DND-41 (cell line): Measurements from ENCODE around the gene LINC00237.

Experiments used
- ATAC-seq: fragments of 200-7000 bp; cut with Tn5 transposase; 3 replicates; pipeline ENCODE4 v1.9.1; 2021; ENCODE audit warnings: low read depth; ENCODE audit not compliant: insufficient read depth
- DNase-seq: peaks from one replicate; pipeline ENCODE4 v3.0.0-alpha.2; 2020
- H2AFZ ChIP-seq: 2 replicates; pipeline ENCODE4 v1.6.0; 2012; ENCODE audit warnings: low read depth, low read length
- H3K27ac ChIP-seq: 2 replicates; pipeline ENCODE4 v1.5.1; 2012; ENCODE audit warnings: low read length, inconsistent platforms
- H3K27me3 ChIP-seq: fragments of 200-600 bp; sonication (generic); 2 replicates; pipeline ENCODE4 v1.6.0; 2012; ENCODE audit warnings: low read length, mild to moderate bottlenecking, inconsistent platforms; ENCODE audit not compliant: insufficient read depth, poor library complexity
- H3K36me3 ChIP-seq: 2 replicates; pipeline ENCODE4 v1.5.1; 2012; ENCODE audit warnings: low read length, inconsistent platforms; ENCODE audit not compliant: insufficient read depth
- H3K4me1 ChIP-seq: 2 replicates; pipeline ENCODE4 v1.5.1; 2012; ENCODE audit warnings: mild to moderate bottlenecking, low read length; ENCODE audit not compliant: insufficient read depth
- H3K4me2 ChIP-seq: 2 replicates; pipeline ENCODE4 v1.6.0; 2012; ENCODE audit warnings: mild to moderate bottlenecking, moderate library complexity, low read length, inconsistent platforms; ENCODE audit not compliant: insufficient read depth
- H3K4me3 ChIP-seq, 2 experiments: fragments of 200-600 bp in 1 of 2; shearing (Covaris generic) in 1 of 2; 2 replicates each; pipeline ENCODE4 v1.5.1; 2012 to 2016; ENCODE audit warnings: inconsistent platforms in 2 of 2, low read length in 2 of 2, mild to moderate bottlenecking in 2 of 2, low read depth in 1 of 2, moderate library complexity in 1 of 2
- H3K79me2 ChIP-seq: 2 replicates; pipeline ENCODE4 v1.6.0; 2012; ENCODE audit warnings: low read length, inconsistent platforms; ENCODE audit not compliant: insufficient read depth
- H3K9ac ChIP-seq: 2 replicates; pipeline ENCODE4 v1.6.0; 2012; ENCODE audit warnings: low read depth, mild to moderate bottlenecking, inconsistent platforms, low read length, moderate library complexity
- H3K9me3 ChIP-seq: 2 replicates; pipeline ENCODE4 v1.5.1; 2012; ENCODE audit warnings: low read length, moderate library complexity, mild to moderate bottlenecking, inconsistent platforms; ENCODE audit not compliant: insufficient read depth, severe bottlenecking
- H4K20me1 ChIP-seq: 2 replicates; pipeline ENCODE4 v1.6.0; 2012; ENCODE audit warnings: low read length; ENCODE audit not compliant: insufficient read depth
- CTCF ChIP-seq: IDR thresholded peaks from 2 replicates; pipeline ENCODE4 v1.5.1; 2012; ENCODE audit warnings: borderline replicate concordance, low read length, moderate library complexity, mild to moderate bottlenecking; ENCODE audit not compliant: poor library complexity, severe bottlenecking; ENCODE audit errors: extremely low read depth
- EZH2 ChIP-seq: IDR thresholded peaks from 3 replicates; pipeline ENCODE4 v1.6.1; 2012; ENCODE audit warnings: borderline replicate concordance, low read depth, mild to moderate bottlenecking, moderate library complexity, low read length, inconsistent platforms; ENCODE audit not compliant: severe bottlenecking

The LINC00237 gene

GRCh38 chr20:21089391-21089790 is 16.8 kb downstream of the LINC00237 start:
- H3K9me3 ChIP-seq = no peaks in the 10 kb centered on the region
- no peak for ATAC-seq
- H3K36me3 ChIP-seq = no peaks in the 10 kb centered on the region
- H3K27me3 ChIP-seq = peaks cover 16% of the 10 kb centered on the region
- no peaks in the 10 kb centered on the region for H3K79me2 ChIP-seq
- no peak for DNase-seq
- H3K27ac ChIP-seq = no peak overlapping the region
- TF ChIP-seq CTCF (no peak), EZH2 (no peak)
- H2AFZ ChIP-seq = no peak overlapping the region
- no peaks in the 10 kb centered on the region for H4K20me1 ChIP-seq
- H3K4me3 ChIP-seq = no peak overlapping the region
- no peak overlapping the region for H3K9ac ChIP-seq
- no peak overlapping the region for H3K4me2 ChIP-seq
- H3K4me1 ChIP-seq = no peaks in the 10 kb centered on the region

DNA sequence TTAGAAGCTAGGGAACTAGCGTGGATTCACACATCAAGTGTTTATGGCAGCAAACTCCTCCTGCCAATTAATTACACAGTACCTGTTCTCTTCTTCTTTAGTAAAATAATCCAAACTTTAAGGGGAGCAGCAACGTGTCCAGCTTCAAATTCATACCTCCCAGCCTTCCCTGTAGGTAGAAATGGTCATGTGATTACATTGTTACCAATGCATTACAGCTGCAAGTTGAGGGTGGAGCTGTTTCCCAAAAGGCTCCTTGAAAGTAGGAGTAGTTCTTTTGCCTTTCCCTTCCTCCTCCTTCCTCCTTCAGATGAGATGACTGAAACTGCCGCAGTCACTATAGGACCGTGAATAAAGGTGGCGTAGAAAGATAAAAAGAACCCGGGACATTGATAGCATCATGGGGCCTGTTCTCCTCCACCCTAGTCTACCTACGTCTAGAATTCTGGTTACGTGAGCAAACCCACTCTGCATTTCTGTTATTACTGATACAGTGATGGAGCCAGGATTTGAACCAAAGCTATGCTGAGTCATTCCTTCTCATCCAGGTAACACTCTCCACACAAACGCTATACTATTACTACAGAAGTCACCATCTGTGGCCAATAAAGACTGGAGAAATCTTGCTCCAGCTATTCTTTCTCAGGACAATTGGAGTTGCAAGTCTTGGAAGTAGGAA is 18.2 kb downstream of the LINC00237 start:
- Histone ChIP-seq H3K4me2 (no peak overlapping the region), H3K4me1 (no peaks in the 10 kb centered on the region), H3K36me3 (no peaks in the 10 kb centered on the region), H3K79me2 (no peaks in the 10 kb centered on the region), H3K27ac (no peak overlapping the region), H3K4me3 (no peak overlapping the region), H2AFZ (no peak overlapping the region), H4K20me1 (no peaks in the 10 kb centered on the region), H3K9me3 (no peaks in the 10 kb centered on the region), H3K27me3 (peaks cover 16% of the 10 kb centered on the region), H3K9ac (no peak overlapping the region)
- ATAC-seq = no peak
- TF ChIP-seq CTCF (no peak), EZH2 (no peak)
- no peak for DNase-seq

- DNase-seq (no peak), ATAC-seq (no peak)
- Histone ChIP-seq H3K27ac (no peak overlapping the region), H4K20me1 (no peaks in the 10 kb centered on the region), H3K9me3 (no peaks in the 10 kb centered on the region), H3K4me1 (no peaks in the 10 kb centered on the region), H2AFZ (no peak overlapping the region), H3K36me3 (no peaks in the 10 kb centered on the region), H3K4me2 (no peak overlapping the region), H3K9ac (no peak overlapping the region), H3K4me3 (no peak overlapping the region), H3K27me3 (peaks cover 7% of the 10 kb centered on the region), H3K79me2 (no peaks in the 10 kb centered on the region)
- TF ChIP-seq EZH2 (no peak), CTCF (no peak)
Measured at GRCh38 chr20:21083825-21084325, 22.3 kb downstream of the LINC00237 start.
